CD4-positive, alpha-beta T cell treated with Interleukin-4 for 1 hour (primary cell): ENCODE measurements around the gene SPON1.
"Not testable (repeated sequence)": the region's sequence is repeated elsewhere in the genome, so short reads cannot be mapped to it uniquely, and the experiment has no call there.

Source experiments
- DNase-seq, 2 donors: peaks; one replicate each; pipeline ENCODE4 v3.0.0-alpha.2; 2020 to 2022

SPON1 gene

DNA sequence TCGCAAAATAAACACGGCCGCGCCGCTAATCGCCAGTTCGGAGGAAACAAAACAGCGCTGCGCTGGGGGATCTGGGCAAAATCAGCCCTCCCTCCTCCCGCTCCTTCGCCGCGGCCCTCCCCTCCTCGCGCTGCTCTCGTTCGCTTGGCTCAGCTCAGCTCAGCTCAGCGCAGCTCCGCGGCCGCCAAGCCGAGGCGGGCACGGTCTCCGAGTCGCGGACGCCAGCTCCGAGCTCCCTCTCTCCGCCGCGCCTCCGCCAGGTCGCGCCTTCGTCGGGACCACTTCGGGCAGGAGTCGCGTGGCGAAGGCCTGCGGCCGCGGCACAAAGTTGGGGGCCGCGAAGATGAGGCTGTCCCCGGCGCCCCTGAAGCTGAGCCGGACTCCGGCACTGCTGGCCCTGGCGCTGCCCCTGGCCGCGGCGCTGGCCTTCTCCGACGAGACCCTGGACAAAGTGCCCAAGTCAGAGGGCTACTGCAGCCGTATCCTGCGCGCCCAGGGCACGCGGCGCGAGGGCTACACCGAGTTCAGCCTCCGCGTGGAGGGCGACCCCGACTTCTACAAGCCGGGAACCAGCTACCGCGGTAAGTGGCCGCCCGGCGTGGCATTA, at the start of gene SPON1:
Gene SPON1, plus strand, starts transcription at position 162 of the 607 bp plus-strand sequence. Its CDS starts 182 bp downstream, at position 344.
- peak; percentile 16 to 25 for DNase-seq

DNA sequence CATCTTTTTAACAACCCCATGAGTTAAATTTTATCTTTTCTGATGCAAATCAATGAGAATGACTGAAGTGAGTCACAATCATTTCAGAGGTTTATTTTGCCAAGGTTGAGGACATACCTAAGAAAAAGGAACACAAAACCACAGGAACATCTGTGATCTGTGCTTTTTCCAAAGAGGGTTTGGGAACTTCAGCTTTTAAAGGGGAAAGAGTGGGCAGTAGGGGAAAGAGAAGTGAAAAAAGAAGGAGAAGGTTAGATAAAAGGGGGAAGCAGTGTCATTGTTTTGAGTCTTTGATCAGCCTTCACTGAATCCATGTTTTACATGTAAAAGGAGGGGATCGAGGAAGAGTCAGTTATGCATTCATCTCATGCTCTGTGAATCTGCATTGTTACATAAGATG, 45.3 kb upstream of the SPON1 start:
- no peak for DNase-seq

DNA sequence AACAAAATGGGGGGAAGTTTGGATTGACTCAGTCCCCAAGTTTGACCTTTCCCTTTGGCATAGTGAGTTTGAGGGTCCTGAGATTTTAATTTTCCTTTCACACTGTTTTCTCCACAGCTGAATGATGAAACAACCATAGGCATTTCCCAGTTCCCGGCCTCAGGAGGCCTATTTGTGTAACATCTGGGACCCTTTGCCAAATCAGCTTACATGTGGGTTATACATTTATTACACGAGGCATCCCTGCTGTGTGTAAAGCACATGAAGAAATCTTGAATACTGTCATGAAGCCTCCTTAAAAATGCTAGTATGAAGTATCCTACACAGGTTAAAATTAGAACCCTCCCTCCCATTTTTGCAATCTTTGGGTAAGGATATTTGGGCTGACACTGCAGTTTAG, 44.6 kb upstream of the SPON1 start:
- no peak for DNase-seq

DNA sequence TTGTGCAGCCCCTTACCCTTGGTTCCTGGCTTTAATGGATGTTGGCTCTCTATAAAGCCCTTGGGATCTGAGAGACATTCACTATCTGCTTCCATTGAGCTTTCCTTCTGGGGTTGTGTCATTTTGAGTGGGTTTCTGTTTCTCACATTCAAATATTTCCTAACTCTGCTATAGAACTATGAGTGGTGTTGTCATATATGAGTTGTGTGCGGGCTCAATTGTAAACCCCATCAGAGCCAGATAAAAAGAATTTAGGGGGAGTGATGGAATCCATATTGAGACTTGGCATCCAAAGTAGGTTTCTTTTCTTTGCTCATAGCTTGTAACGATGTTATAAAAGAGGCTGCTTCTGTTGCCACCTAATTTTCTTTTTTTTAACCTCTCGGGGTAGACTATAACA, 41.8 kb upstream of the SPON1 start:
- DNase-seq, result no peak

DNA sequence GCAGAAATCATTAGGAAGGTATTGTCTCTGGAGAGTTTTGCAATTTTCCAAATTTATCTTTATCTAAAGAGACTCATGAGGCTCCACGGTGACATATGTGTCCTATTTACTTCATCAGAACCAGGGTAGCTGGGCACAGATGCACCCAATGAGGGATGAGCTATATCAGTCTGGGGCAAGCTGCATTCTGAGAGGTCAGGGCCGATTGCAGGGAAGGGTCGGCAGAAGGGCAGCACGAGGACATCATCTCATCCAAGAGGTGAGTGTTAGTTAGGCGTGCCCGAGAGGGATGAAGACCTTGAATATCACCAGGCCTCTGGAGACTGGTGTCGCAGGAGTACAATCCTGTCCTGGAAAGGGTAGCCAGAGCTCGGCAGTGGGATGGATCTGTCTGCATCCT, 41.0 kb upstream of the SPON1 start:
- no peak for DNase-seq

DNA sequence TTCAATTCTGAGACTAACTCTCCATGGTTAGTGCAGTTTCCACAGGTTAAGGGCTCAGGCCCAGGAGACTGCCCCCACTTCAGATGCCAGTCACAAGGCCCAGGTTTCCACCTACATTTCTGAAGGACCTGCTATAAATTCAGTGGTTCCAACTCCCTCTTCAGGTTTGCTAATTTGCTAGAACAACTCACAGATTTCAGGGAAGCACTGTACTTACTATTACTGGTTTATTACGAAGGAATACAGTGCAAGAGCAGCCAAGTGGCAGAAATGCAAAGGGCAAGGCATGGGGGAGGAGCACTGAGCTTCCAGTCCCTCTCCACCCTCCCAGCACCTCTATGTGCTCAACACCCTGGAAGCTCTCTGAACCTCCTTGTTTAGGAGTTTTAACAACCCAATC, 39.3 kb upstream of the SPON1 start:
- DNase-seq, result no peak

DNA sequence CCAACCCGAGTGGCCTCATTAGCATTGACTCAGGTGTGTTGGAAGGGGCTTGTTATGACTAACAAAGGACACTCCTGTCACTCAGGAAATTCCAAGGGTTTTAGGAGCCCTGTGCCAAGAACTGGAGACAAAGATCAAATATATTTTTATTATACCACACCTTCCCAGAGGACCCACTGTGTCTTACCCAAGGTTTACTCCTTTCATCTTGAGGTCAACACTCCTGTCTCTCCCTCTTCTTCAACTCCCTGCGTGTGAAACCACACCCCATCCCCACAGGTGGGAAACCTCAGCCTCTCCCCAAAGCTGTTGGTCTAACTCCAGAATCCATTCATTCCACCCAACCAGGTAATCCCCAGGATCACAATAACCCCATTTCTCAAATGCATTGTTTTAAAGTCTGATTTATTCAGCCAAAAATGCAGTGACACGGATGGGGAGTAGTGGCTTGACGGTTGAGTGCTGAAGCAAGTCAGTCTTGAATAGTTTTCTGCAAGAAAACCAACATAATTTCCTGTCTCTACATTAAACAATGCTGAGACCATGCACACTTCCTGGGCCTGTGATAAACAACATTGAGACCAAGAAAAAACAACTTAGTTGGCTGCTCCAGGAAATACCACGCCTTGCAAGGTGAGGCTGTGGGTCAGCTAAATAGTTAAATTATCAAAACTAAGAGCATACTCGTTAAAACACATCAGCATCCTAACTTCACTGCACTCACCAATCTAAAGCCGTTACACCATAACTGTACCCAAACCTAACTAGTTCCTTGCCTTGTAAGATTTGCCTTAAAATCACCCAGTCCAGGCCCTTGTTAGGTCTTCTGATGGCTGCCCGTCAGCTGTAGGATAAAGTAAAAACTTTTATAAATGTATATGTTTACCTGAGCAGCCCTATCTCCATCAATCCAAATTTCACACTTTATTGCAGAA, 38.5 kb upstream of the SPON1 start:
- DNase-seq, result peak in 1 of 2 donors; percentile 45

DNA sequence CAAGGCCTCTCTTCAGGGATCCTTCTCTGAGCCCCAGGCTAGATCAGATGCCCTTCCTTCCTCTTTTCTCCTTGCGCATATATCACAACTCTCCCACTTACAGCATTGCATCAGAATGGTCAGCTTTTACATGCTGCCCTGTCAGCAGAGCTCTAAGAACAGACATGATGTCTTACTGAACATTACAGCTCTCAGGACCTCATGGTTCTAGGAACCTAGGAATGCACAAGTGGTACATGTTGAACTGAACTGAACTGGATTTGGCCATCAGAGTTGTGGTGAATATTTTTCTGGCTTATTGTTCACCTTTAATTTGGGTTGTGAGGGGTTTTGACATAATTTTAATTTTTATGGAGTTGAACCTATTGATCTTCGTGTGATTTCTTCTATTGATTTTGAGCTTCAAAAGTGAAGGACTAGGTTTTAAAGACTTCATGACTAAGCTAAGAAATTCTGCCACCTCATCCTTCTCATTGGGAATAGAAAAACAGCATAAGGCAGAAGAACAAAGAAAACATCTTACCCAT, 37.7 kb upstream of the SPON1 start:
- DNase-seq, result no peak

DNA sequence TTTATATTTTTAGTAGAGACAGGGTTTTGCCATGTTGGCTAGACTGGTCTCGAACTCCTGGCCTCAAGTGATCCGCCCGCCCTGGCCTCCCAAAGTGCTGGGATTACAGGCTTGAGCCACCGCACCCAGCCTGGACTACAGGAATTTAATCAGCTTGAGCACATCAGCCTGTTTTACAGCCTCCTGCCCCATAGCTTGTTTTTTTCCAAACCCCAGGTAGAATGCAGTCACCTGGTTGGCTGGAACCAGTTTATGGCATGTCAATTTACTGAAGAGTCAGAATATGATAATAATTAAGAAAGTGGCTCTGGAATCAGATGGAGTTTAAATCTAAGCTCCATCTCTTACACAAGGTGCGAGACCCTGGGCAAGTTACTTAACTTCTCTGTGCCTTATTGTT, 36.2 kb upstream of the SPON1 start:
- not testable (repeated sequence) for DNase-seq

DNA sequence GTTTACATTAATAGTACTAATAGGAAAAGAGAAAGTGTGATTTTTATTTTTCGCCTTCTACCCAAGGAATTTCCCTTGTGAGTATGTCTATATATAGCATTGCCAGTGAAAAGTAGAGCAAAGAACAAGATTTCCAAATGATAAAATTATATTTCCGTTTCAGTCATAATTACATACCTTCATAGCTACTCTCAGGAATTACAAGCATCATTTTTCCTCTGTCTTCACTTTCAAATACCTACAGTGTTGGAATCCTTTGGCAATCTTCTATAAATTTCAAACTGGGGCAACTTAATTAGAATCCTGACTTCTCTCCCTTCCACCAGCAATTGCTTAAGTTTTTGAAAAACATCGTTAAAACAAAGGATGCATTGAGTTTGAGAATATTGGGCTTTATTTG, 35.5 kb upstream of the SPON1 start:
- DNase-seq, result no peak

DNA sequence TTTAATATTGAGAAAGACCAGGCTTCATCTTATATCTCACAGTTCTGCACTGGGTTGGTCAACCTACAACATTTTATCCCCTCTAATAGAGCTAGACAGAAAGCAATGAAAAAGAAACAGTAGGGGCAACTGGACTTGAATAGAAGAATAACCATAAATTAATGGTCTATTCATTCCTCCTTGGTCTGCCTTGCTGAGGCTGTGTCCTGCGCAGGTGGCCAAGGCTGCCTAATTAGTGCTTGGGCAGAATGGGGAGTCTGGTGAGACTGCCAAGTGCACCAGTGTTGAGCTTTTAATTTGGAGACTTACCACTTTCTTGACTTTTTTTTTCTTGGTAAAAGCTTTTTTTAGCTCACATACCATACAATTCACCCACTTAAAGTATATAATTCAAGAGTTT, 35.0 kb upstream of the SPON1 start:
- no peak for DNase-seq

DNA sequence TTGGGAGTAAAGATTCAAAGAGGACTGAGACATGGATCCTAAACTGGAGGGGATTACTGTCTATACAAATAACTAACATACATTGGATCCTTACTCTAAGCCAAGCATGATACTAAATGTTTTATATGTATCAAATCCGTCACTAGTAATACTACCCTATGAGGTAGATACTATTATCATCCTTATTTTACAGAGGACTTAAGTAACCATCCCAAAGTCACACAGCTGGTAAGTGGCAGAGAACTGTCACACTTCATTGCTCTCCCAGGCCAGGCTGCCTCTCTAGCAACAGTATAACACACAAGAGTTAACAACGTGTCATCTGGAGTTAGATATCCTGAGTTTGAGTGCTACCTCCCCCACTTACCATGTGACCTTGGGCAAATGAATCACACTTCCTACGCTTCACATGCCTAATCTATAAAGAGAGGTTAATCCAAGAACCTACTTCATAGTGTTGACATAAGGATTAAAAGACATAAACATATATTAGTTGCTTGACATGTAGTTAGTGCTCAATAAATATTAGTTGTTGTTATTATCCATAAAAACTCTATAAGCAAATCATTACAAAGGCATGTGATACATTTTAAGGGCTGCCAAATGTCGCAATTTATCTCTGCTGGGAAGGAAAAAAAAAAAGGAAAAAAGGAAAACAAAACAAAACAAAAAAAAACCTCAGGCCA, 33.8 kb upstream of the SPON1 start:
- DNase-seq, result no peak

DNA sequence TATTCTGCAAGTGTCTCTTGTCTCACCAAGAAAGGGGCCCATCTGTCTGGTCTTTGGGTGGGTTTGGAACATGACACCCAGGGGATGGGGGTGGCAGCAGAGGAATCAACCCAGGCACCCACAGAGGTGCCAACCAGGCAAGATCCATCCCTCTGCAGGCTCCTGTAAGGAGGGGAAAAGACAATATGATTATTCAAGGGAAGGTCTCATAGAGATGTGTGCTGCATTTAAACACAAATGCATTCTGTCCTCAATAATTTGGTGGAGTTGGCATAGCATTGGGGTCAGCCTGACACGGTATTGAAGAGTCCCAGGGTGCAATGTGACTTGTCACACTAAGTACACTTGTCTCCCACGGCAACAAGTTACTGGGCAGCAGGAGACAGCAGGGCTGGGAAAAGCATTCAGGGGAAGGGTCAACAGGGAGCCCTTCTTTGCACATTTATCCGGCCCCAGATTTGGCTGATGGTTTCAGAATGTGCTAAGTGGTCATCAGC, 33.1 kb upstream of the SPON1 start:
- no peak for DNase-seq

DNA sequence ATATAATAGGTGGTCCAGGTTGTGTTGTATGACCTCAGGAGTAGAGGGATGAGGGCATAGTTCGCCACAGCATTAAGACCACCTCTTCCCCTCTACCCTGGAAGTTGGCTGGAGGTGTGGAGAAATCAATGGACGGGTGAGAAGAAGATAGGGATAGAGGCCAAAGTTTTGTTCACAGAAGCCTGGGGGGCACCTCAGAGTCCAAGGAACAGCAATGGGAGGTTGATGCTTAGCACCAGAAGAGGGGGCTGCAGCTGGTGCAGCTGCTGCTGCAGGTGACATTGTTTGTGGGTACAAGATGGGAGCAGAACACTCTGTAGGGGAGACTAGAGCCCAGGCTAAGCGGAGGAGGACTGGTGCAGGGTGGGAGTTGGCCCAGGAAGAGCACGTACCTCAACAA, 31.2 kb upstream of the SPON1 start:
- DNase-seq, result no peak

DNA sequence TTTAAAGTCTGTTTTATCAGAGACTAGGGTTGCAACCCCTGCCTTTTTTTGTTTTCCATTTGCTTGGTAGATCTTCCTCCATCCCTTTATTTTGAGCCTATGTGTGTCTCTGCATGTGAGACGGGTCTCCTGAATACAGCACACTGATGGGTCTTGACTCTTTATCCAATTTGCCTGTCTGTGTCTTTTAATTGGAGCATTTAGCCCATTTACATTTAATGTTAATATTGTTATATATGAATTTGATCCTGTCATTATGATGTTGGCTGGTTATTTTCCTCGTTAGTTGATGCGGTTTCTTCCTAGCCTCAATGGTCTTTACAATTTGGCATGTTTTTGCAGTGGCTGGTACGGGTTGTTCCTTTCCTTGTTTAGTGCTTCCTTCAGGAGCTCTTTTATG, 25.4 kb upstream of the SPON1 start:
- not testable (repeated sequence) for DNase-seq

DNA sequence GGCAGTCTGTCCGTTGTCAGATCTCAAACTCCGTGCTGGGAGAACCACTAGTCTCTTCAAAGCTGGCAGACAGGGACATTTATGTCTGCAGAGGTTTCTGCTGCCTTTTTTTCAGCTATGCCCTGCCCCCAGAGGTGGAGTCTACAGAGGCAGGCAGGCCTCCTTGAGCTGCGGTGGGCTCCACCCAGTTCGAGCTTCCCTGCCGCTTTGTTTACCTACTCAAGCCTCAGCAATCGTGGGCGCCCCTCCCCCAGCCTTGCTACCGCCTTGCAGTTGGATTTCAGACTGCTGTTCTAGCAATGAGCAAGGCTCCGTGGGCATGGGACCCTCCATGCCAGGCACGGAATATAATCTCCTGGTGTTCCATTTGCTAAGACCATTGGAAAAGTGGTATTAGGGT, 23.7 kb upstream of the SPON1 start:
- DNase-seq, result peak; percentile 38 to 39

DNA sequence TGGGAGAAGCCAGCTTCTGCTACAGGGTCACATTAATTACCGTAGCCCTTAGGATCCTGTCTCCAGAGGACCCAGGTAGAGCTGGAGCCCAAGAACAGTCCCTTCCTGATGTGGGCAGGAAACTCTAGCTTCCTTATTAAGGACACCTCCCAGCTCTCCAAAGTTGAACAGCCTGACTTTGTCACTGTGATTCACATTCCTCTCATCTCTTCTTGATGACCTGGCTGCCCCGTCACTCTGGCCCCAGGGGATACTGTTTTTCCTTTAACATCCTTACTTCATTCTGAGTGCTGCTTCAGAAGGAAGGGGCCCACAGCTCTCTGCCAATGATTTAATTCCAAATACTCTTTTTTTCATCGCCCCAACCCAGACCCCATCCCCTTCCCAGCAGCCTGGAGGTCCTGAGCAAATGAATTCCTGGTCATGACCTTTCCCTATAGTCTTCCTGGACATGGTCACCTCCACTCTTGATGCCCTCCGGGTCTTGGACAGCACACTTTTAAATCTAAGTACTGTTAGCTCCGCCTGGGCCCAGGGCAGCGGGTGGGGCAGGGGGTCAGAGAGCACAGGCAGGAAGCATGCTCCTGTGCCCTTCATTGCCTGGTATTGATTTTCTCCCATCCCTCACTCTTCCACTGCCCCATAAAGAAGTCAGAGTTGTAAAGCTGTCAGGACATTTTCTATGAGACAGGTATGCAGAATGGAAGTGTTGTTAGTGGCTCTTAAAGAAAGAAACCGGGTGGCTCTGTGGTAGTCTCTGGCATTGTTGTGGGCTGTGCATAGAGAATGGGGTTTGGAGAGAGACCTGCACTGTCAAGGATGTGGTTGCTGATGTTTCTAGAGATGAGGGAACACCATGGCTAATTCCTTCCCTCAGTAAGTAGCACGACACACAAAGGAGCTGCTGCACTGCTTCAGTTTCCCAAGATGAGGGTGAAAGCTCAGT, 22.3 kb upstream of the SPON1 start:
- DNase-seq, result peak in 1 of 2 donors; percentile 46

DNA sequence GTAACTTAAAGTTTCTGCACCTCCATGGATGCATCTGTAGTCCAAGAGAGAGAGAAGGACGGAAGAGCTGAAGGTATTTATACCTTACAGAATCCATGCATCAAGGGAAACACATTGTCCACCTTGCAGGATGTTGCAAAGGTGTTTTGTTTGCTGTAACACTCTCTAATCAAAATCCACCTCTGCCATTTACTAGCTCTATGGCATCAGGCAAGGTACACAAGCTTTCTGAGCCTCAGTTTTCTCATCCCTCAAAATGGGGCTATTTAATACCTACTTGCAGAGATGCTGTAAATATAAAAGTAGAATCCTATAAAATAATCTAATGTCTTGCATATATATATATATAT, 21.6 kb upstream of the SPON1 start:
- DNase-seq, result no peak

DNA sequence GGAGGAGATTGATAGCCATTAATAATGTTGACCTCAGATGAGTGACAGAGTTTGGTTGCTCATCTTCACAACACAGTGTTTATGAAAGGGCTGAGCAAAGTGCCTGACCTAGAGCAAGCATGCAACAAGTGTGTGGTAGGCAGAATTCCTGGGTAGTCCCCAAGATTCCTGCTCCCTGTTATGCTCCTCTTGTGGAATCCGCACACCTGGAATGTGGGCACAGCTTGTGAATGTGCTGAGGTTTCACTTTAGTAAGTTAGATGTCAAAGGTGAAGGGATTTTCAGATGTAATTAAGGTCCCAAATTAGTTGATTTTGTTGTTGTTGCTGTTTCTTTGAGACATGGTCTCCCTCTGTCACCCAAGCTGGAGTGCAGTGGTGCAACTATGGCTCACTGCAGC, 20.7 kb upstream of the SPON1 start:
- no peak for DNase-seq

DNA sequence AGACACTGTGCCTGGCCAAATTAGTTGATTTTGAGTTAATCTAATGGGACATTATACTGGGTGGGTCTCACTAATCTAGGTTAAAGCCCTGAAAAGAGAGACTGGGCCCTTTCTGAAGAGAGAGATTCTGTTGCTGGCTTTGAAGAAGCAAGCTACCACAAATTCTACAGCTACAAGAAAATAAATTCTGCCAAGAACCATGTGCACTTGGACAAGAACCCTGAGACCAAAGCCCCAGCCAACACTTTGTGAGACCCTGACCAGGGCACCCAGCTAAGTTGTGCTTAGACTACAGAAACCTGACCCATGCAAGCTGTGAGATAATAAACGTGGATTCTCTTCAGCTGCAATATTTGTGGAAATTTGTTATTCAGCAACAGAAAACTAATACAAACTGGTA, 20.1 kb upstream of the SPON1 start:
- no peak for DNase-seq

DNA sequence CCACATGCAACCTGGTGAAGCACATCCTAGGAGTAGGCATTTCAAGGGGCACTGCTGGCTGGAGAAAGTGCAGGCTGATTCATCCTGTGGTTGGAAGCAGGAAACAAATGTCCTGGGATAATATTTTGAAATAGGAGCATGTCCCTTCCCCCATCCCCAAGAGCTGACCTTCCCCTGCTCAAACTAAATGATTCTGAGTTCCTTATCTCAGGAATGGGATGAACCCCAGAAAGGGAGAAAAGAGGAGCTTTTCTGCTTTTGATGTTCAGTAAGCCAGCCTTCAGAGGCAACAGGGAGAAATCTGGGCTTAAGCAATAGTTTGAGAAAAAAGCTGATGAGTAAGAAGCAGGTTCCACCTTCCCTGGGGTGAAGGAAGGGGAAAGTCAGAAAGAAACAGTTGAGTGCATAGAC, 19.5 kb upstream of the SPON1 start:
- no peak for DNase-seq

DNA sequence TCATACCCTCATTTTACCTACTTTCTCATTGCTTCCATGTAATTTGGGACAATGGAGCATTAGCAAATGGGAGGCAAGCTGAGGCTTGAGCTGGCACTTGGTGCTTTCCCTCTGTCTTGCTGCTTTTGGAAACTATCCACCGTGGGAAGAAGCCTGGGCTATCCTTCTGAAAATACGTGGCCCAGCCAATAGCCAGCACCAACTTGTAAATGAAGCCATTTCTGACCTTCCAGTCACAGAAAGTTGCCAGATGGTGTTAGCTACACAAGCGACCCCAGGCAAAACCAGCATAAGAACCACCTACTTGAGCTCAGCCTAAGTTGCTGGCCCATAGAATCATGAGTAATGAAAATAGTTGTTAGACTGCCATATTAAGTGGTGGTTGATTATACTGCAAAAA, 18.5 kb upstream of the SPON1 start:
- no peak for DNase-seq
